Hypothalamus (tissue), 51 donors: ENCODE measurements around the gene ANKRD36C.
"Not testable (repeated sequence)": the region's sequence is repeated elsewhere in the genome, so short reads cannot be mapped to it uniquely, and the experiment has no call there.

ENCODE experiments used
- DNase-seq, 51 donors: peaks; one replicate each; lab custom pipeline; 2025; lab: John Stamatoyannopoulos, UW

Gene ANKRD36C

GRCh38 chr2:95991351-95992094, at the start of gene ANKRD36C:
Gene ANKRD36C (minus strand): TSS chr2:95991824. CDS start chr2:95991708, 116 bp downstream.
- not testable (repeated sequence) for DNase-seq

- not testable (repeated sequence) for DNase-seq
Measured at GRCh38 chr2:96035554-96035953, 43.9 kb upstream of the ANKRD36C start.

- not testable (repeated sequence) for DNase-seq
Measured at GRCh38 chr2:96034792-96035191, 43.2 kb upstream of the ANKRD36C start, which contains the start of gene GPAT2. Gene GPAT2 (minus strand): TSS chr2:96034916. CDS start chr2:96032359, 2,557 bp downstream.

GRCh38 chr2:96033997-96034396, 42.4 kb upstream of the ANKRD36C start:
- not testable (repeated sequence) for DNase-seq

GRCh38 chr2:96027725-96028325, 36.2 kb upstream of the ANKRD36C start:
- DNase-seq, result not testable (repeated sequence)

- not testable (repeated sequence) for DNase-seq
Measured at GRCh38 chr2:96025755-96026154, 34.1 kb upstream of the ANKRD36C start.

GRCh38 chr2:96025194-96025492, 33.5 kb upstream of the ANKRD36C start:
- no peak for DNase-seq

GRCh38 chr2:96024336-96025193, 32.9 kb upstream of the ANKRD36C start:
- DNase-seq, result no peak

GRCh38 chr2:96023701-96024100, 32.1 kb upstream of the ANKRD36C start:
- not testable (repeated sequence) for DNase-seq

GRCh38 chr2:96022701-96023447, 31.2 kb upstream of the ANKRD36C start:
- DNase-seq, result not testable (repeated sequence)

- DNase-seq, result not testable (repeated sequence)
Measured at GRCh38 chr2:96022126-96022525, 30.5 kb upstream of the ANKRD36C start.

GRCh38 chr2:96021142-96021541, 29.5 kb upstream of the ANKRD36C start:
- DNase-seq, result not testable (repeated sequence)

- not testable (repeated sequence) for DNase-seq
Measured at GRCh38 chr2:96019909-96020590, 28.4 kb upstream of the ANKRD36C start.

GRCh38 chr2:96016321-96016720, 24.7 kb upstream of the ANKRD36C start:
- not testable (repeated sequence) for DNase-seq

- not testable (repeated sequence) for DNase-seq
Measured at GRCh38 chr2:96012792-96013264, 21.2 kb upstream of the ANKRD36C start.

GRCh38 chr2:96012086-96012791, 20.6 kb upstream of the ANKRD36C start:
- DNase-seq, result not testable (repeated sequence)

- not testable (repeated sequence) for DNase-seq
Measured at GRCh38 chr2:96011129-96011455, 19.5 kb upstream of the ANKRD36C start.

- DNase-seq, result not testable (repeated sequence)
Measured at GRCh38 chr2:96010320-96011128, 18.9 kb upstream of the ANKRD36C start.
